ENCODE results near the gene COL24A1. TPM values are rescaled to one million over a fixed set of nuclear protein-coding genes. Genes with fewer than 3 reads are reported as not detected.

COL24A1 gene
- total and polyA plus RNA-seq, 2 of the 8 experiments (the other 6 are each of a cell fraction or from before 2014, with no cell fraction given), result 0.23 to 1.1 TPM

DNA sequence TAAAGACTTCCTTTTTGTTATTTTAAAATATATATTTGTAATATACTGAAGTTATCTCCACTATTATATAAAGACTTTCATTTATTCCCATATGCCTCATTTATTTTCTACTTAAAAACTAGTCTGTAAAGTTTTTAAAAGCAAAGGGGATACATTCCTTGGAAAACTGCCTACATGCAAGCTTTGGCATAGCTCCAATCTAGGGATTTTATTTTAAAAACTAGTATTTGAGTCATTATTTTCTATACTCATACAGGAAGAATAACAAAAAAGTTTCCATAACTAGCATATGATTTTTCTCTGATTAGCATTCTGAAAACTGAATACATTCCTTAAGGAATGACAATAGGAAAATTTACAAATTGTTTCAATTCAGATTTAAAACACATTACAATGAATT is 88.9 kb downstream of the COL24A1 start (continued):
- TF ChIP-seq RAD21 (IDR thresholded peaks at IDR 0.05 in 1 of 2, conservative IDR thresholded peaks at IDR 0.05 in 1 of 2; ENCODE audit: low read depth in 2 of 2, low read length in 2 of 2), result no peak
- no peak for TF ChIP-seq CREB1 (IDR thresholded peaks at IDR 0.05)
- TF ChIP-seq RNF2 (IDR thresholded peaks at IDR 0.05; ENCODE audit: borderline replicate concordance, low read depth, low read length, missing control alignments, poor library complexity, severe bottlenecking), result no peak

Measured in H1 (cell line).